ENCODE data around the gene RPP40. TPM values are rescaled to one million over a fixed set of nuclear protein-coding genes. Genes with fewer than 3 reads are reported as not detected.
A peak's percentile ranks its signal among the peaks of the same experiment; 100 is the strongest.

RPP40 gene, protein sequence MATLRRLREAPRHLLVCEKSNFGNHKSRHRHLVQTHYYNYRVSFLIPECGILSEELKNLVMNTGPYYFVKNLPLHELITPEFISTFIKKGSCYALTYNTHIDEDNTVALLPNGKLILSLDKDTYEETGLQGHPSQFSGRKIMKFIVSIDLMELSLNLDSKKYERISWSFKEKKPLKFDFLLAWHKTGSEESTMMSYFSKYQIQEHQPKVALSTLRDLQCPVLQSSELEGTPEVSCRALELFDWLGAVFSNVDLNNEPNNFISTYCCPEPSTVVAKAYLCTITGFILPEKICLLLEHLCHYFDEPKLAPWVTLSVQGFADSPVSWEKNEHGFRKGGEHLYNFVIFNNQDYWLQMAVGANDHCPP
- 1 to 10 TPM in 3 of 4 donors, not detected in 1; 1.6 to 8.7 (median 4.6) TPM for total RNA-seq

DNA sequence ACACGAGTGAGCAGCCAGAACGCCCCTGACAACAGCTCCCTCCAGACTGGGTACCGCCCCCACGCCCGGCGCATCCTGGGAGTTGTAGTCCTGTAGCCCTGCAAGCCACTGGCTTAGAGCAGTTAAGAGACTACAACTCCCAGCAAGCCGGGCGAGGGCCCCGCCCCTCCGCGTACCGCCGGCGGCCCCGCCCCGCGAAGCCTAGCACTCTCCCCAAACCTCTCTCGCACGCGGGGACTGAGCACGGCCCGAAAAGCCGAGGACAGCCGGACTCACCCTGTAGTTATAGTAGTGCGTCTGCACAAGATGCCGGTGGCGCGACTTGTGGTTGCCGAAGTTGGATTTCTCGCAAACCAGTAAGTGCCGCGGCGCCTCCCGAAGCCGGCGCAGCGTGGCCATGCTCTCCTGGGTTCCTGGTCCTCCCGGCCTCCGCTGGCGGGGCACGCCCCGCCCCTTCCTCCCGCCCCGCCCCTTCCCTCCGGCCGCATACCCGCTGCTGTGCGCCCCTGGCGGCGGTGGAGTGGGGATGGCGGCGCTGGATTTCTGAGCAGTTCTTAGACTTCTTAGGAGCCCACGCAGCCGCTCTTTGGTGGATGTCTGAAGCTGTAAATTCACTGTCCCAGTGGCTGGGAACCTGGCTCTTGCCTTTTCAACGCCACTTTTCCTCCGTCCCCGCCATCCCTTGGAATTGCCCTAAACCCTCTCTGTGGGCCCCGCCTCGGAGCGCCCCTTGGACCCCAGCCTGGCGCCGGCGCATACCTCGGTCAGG lies at the start of gene RPP40:
Gene RPP40 (minus strand): TSS at position 434 of the 769 bp plus-strand sequence. CDS start 35 bp downstream, at position 399.
- DNase-seq, result peak; percentile 98
- intact Hi-C loops (cut with DNase I; ENCODE audit: low total_unique reads), result no loop called here
- Histone ChIP-seq H3K4me1 (peaks cover 0 to 8% (median 4%) of the 10 kb centered on the region in 4 donors), H3K4me3 (peak within 1 kb of the TSS; percentile 56 to 77 (median 65)), H3K36me3 (no peaks in the 10 kb centered on the region), H3K27me3 (no peaks in the 10 kb centered on the region), H3K9me3 (no peaks in the 10 kb centered on the region), H3K27ac (peak within 1 kb of the TSS; percentile 84 to 92 (median 86))
- 0% methylated on average over 29 of the region's 64 CpGs; no CpG with 5 or more reads in 1 of the 2 donors for WGBS, 2 donors (ENCODE audit: low coverage in 1 of 2)
- in situ Hi-C loops (cut with MboI; ENCODE audit: low pct_ligation_motif_present in 1 of 4, low pct_unique_long_range_greater_than_20kb in 1 of 4, low sequenced_read_pairs in 3 of 4), result no loop called here
- TF ChIP-seq, protein P1, sequence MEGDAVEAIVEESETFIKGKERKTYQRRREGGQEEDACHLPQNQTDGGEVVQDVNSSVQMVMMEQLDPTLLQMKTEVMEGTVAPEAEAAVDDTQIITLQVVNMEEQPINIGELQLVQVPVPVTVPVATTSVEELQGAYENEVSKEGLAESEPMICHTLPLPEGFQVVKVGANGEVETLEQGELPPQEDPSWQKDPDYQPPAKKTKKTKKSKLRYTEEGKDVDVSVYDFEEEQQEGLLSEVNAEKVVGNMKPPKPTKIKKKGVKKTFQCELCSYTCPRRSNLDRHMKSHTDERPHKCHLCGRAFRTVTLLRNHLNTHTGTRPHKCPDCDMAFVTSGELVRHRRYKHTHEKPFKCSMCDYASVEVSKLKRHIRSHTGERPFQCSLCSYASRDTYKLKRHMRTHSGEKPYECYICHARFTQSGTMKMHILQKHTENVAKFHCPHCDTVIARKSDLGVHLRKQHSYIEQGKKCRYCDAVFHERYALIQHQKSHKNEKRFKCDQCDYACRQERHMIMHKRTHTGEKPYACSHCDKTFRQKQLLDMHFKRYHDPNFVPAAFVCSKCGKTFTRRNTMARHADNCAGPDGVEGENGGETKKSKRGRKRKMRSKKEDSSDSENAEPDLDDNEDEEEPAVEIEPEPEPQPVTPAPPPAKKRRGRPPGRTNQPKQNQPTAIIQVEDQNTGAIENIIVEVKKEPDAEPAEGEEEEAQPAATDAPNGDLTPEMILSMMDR (IDR thresholded peaks at IDR 0.05), result peak; percentile 90 to 96 (median 92)
- TF ChIP-seq POLR2A (IDR thresholded peaks at IDR 0.05), result no peak
- peak in 2 of 3 donors; percentile 22 to 49 for TF ChIP-seq POLR2AphosphoS5 (IDR thresholded peaks at IDR 0.05)
- TF ChIP-seq EP300 (IDR thresholded peaks at IDR 0.05; ENCODE audit: low read depth), result no peak

DNA sequence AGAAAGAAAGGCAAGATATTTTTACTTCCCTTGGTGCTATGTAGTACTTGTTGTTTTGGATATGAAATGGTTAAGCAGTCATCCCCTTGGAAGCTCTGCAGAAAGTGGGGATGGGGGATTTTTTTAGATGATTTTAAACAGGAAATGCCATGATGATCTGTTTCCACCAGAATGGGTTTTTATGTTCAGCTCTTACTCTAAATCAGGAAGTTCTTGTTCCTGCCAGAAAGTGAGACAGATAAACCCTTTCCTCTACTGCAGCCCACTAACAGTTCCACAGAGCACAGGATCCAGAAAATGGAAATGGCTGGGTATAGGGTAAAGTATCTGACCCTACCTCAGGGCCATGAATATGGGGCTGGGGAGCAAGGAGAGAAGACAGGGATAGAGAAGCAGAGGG lies 49.2 kb upstream of the RPP40 start:
- intact Hi-C loops (cut with DNase I; ENCODE audit: low total_unique reads), result no loop called here
- no peak overlapping the region for H3K4me3 ChIP-seq
- no peaks in the 10 kb centered on the region for H3K4me1 ChIP-seq
- H3K27me3 ChIP-seq, result no peaks in the 10 kb centered on the region
- H3K27ac ChIP-seq, result no peak overlapping the region
- in situ Hi-C loops (cut with MboI; ENCODE audit: low pct_ligation_motif_present in 1 of 4, low pct_unique_long_range_greater_than_20kb in 1 of 4, low sequenced_read_pairs in 3 of 4), result no loop called here
- H3K36me3 ChIP-seq, result no peaks in the 10 kb centered on the region
- TF ChIP-seq, protein P1 (IDR thresholded peaks at IDR 0.05), result no peak
- TF ChIP-seq POLR2AphosphoS5 (IDR thresholded peaks at IDR 0.05) (no peak), POLR2A (IDR thresholded peaks at IDR 0.05) (no peak), EP300 (IDR thresholded peaks at IDR 0.05; ENCODE audit: low read depth) (no peak)
- H3K9me3 ChIP-seq, result peaks cover 0 to 11% of the 10 kb centered on the region in 2 donors
- no peak for DNase-seq

DNA sequence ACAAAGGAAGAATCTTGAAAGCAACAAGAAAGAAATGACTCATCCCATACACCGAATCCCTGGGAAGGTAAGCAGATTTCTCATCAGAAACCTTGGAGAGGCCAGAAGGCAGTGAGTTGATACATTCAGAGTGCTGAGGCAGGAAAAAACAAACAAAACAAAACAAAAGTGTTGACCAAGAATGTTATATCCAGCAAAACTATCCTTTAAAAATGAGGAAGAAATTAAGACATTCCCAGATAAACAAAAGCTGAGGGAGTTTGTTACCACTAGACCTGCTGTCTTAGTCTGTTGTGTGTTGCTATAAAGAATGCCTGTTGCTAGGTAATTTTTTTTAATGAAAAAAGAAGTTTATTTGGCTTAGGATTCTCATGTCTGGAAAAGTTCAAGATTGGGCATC lies 47.6 kb upstream of the RPP40 start:
- WGBS, 2 donors (ENCODE audit: low coverage in 1 of 2), result 83 to 100% methylated on average over 1 of the region's 1 CpG
- in situ Hi-C loops (cut with MboI; ENCODE audit: low pct_ligation_motif_present in 1 of 4, low pct_unique_long_range_greater_than_20kb in 1 of 4, low sequenced_read_pairs in 3 of 4) (no loop called here), intact Hi-C loops (cut with DNase I; ENCODE audit: low total_unique reads) (no loop called here)
- H3K9me3 ChIP-seq, result peaks cover 0 to 11% of the 10 kb centered on the region in 2 donors
- TF ChIP-seq POLR2A (IDR thresholded peaks at IDR 0.05) (no peak), EP300 (IDR thresholded peaks at IDR 0.05; ENCODE audit: low read depth) (no peak)
- H3K27ac ChIP-seq, result no peak overlapping the region
- H3K27me3 ChIP-seq, result no peaks in the 10 kb centered on the region
- H3K36me3 ChIP-seq, result no peaks in the 10 kb centered on the region
- no peak overlapping the region for H3K4me3 ChIP-seq
- DNase-seq, result no peak
- no peaks in the 10 kb centered on the region for H3K4me1 ChIP-seq

DNA sequence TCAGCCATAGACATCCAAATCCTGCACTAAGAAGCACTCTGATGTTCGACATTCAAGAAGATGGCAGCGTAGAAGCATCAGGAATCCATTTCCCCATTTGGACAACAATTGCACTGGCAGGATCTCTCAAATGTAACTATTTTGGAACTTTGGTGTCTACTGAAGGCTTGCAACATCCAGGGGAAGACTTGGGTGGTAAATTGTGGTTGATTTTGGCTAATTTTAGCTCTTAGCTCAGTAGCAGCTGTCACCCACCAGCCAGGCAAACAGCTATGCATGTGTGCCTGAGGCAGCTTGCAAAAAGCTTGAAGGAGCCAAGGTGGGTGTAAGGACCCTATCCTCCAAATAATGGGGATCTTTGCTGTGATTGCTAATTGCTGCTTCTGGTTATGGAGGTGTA lies 46.2 kb upstream of the RPP40 start:
- 91% methylated on average over 2 of the region's 2 CpGs; no CpG with 5 or more reads in 1 of the 2 donors for WGBS, 2 donors (ENCODE audit: low coverage in 1 of 2)
- Histone ChIP-seq H3K36me3 (no peaks in the 10 kb centered on the region), H3K27me3 (no peaks in the 10 kb centered on the region), H3K27ac (no peak overlapping the region), H3K9me3 (peaks cover 0 to 11% of the 10 kb centered on the region in 2 donors), H3K4me3 (no peak overlapping the region), H3K4me1 (peaks cover 0 to 2% (median 0%) of the 10 kb centered on the region in 4 donors)
- TF ChIP-seq EP300 (IDR thresholded peaks at IDR 0.05; ENCODE audit: low read depth) (no peak), POLR2A (IDR thresholded peaks at IDR 0.05) (no peak), POLR2AphosphoS5 (IDR thresholded peaks at IDR 0.05) (no peak)
- TF ChIP-seq, protein P1 (IDR thresholded peaks at IDR 0.05), result no peak
- no peak for DNase-seq
- in situ Hi-C loops (cut with MboI; ENCODE audit: low pct_ligation_motif_present in 1 of 4, low pct_unique_long_range_greater_than_20kb in 1 of 4, low sequenced_read_pairs in 3 of 4) (no loop called here), intact Hi-C loops (cut with DNase I; ENCODE audit: low total_unique reads) (no loop called here)
